GM12878 (cell line): Measurements from ENCODE around the gene MRPL44. TPM values are rescaled to one million over a fixed set of nuclear protein-coding genes. Genes with fewer than 3 reads are reported as not detected.

Experiments used
- ATAC-seq: fragments of 200-7000 bp; cut with Tn5 transposase; 3 replicates; pipeline ENCODE4 v1.9.1; 2020; ENCODE audit warnings: mild to moderate bottlenecking, moderate library complexity
- BruUV-seq: library from RNA; stranded (reverse); fragments of 400-500 nt; replicated peaks from 2 replicates; lab custom pipeline; 2021; lab: Mats Ljungman, UMichigan
- CTCF ChIA-PET: fragments of 300-600 bp; sonication (Branson Sonifier 250); formaldehyde crosslinking; extraction: SDS; loops from one replicate; lab custom pipeline; 2021; ENCODE audit warnings: inconsistent platforms; lab: Yijun Ruan, JAX
- POLR2A ChIA-PET: fragments of 350-600 bp; formaldehyde crosslinking; extraction: SDS; loops from one replicate; lab custom pipeline; 2021; ENCODE audit warnings: inconsistent platforms; lab: Charles Lee
- RAD21 ChIA-PET: fragments of 300-600 bp; sonication (Branson Sonifier 250); formaldehyde crosslinking; loops from one replicate; lab custom pipeline; 2023; ENCODE audit warnings: antibody characterized with exemption; ENCODE audit not compliant: unreplicated experiment; lab: Charles Lee
- SMC1A ChIA-PET: fragments of 300-600 bp; sonication (Branson Sonifier 250); formaldehyde crosslinking; loops from one replicate; lab custom pipeline; 2023; ENCODE audit not compliant: unreplicated experiment, uncharacterized antibody; lab: Charles Lee
- DNase-seq: peaks from one replicate; pipeline ENCODE4 v3.0.0-alpha.2; 2011; ENCODE audit warnings: low read depth, low spot score
- FAIRE-seq: peaks from 3 replicates; lab custom pipeline; 2011; peaks lifted over from hg19 to GRCh38; lab: Jason Lieb, UNC
- H2AFZ ChIP-seq: 2 replicates; pipeline ENCODE4 v1.6.0; 2011; ENCODE audit warnings: low read depth, low read length, control low read depth; ENCODE audit not compliant: control insufficient read depth
- H3K27ac ChIP-seq: 2 replicates; pipeline ENCODE4 v1.5.1; 2011; ENCODE audit warnings: control low read depth; ENCODE audit not compliant: control insufficient read depth, insufficient read depth
- H3K27me3 ChIP-seq, 2 experiments: replicated peaks in 1 of 2; 2 replicates each; pipeline versions ENCODE4 v1.6.0 to v1.6.1; 2011; ENCODE audit warnings: low read length in 1 of 2; ENCODE audit not compliant: control insufficient read depth in 2 of 2, insufficient read depth in 2 of 2
- H3K36me3 ChIP-seq, 2 experiments: 2 replicates each; pipeline ENCODE4 v1.5.1; 2011; ENCODE audit warnings: low read length in 1 of 2; ENCODE audit not compliant: control insufficient read depth in 2 of 2, insufficient read depth in 2 of 2
- H3K4me1 ChIP-seq: 2 replicates; pipeline ENCODE4 v1.6.1; 2011; ENCODE audit warnings: mild to moderate bottlenecking, low read length, moderate library complexity, mixed read lengths; ENCODE audit not compliant: control insufficient read depth, insufficient read depth
- H3K4me2 ChIP-seq: 2 replicates; pipeline ENCODE4 v1.6.0; 2011; ENCODE audit warnings: control low read depth; ENCODE audit not compliant: control insufficient read depth, insufficient read depth
- H3K4me3 ChIP-seq: fragments of 200-600 bp; sonication (generic); 2 replicates; pipeline ENCODE4 v1.5.1; 2016
- H3K79me2 ChIP-seq: 2 replicates; pipeline ENCODE4 v1.6.0; 2011; ENCODE audit warnings: low read length; ENCODE audit not compliant: control insufficient read depth, insufficient read depth
- H3K9ac ChIP-seq: 2 replicates; pipeline ENCODE4 v1.8.0; 2011; ENCODE audit warnings: low read length, control low read depth, mixed read lengths; ENCODE audit not compliant: control insufficient read depth, insufficient read depth
- H3K9me3 ChIP-seq: replicated peaks from 3 replicates; pipeline ENCODE4 v1.5.1; 2011; ENCODE audit warnings: mild to moderate bottlenecking, low read length; ENCODE audit not compliant: control insufficient read depth, insufficient read depth
- H4K20me1 ChIP-seq: 2 replicates; pipeline ENCODE4 v1.6.0; 2011; ENCODE audit not compliant: control insufficient read depth, insufficient read depth
- BACH1 ChIP-seq: fragments of 450-650 bp; IDR thresholded peaks from 2 replicates; pipeline ENCODE4 v1.6.1; 2017; ENCODE audit warnings: mild to moderate bottlenecking, borderline replicate concordance
- BMI1 ChIP-seq: fragments of 450-650 bp; IDR thresholded peaks from 2 replicates; pipeline ENCODE4 v1.6.1; 2016; ENCODE audit warnings: mild to moderate bottlenecking, moderate library complexity, borderline replicate concordance
- E4F1 ChIP-seq: fragments of 450-650 bp; IDR thresholded peaks from 2 replicates; pipeline ENCODE4 v1.6.1; 2018; ENCODE audit warnings: borderline replicate concordance, mild to moderate bottlenecking; ENCODE audit not compliant: partially characterized antibody
- HDGF ChIP-seq: fragments of 450-650 bp; IDR thresholded peaks from 2 replicates; pipeline ENCODE4 v1.6.1; 2016; ENCODE audit warnings: antibody characterized with exemption
- IKZF2 ChIP-seq, 2 experiments: fragments of 450-650 bp; IDR thresholded peaks; 2 replicates each; pipeline ENCODE4 v1.6.1; 2017; ENCODE audit warnings: mild to moderate bottlenecking in 2 of 2, moderate library complexity in 2 of 2
- JUND ChIP-seq: IDR thresholded peaks from 2 replicates; pipeline ENCODE4 v1.6.1; 2012; ENCODE audit warnings: low read depth, mild to moderate bottlenecking, low read length, improper control_type of control experiment, moderate library complexity
- KAT2A ChIP-seq: conservative IDR thresholded peaks from 2 replicates; pipeline ENCODE4 v1.6.1; 2011; ENCODE audit warnings: low read depth, low read length; ENCODE audit not compliant: control insufficient read depth
- MLLT1 ChIP-seq: fragments of 450-650 bp; IDR thresholded peaks from 2 replicates; pipeline ENCODE4 v1.6.1; 2016; ENCODE audit warnings: mild to moderate bottlenecking
- PAX5 ChIP-seq: IDR thresholded peaks from 2 replicates; pipeline ENCODE4 v1.6.1; 2011; ENCODE audit warnings: low read depth, low read length, borderline replicate concordance
- POLR2AphosphoS2 ChIP-seq: IDR thresholded peaks from 2 replicates; pipeline ENCODE4 v1.6.1; 2011; ENCODE audit warnings: low read depth, mild to moderate bottlenecking, low read length, improper control_type of control experiment, moderate library complexity
- RAD21 ChIP-seq: IDR thresholded peaks from 2 replicates; pipeline ENCODE4 v1.6.1; 2011; ENCODE audit warnings: mild to moderate bottlenecking, low read depth, low read length, moderate library complexity; ENCODE audit not compliant: insufficient read depth
- RB1 ChIP-seq: fragments of 450-650 bp; formaldehyde crosslinking; IDR thresholded peaks from 2 replicates; pipeline ENCODE4 v1.6.1; 2017; ENCODE audit warnings: mild to moderate bottlenecking, borderline replicate concordance
- RUNX3 ChIP-seq: IDR thresholded peaks from 2 replicates; pipeline ENCODE4 v1.6.1; 2012; ENCODE audit warnings: low read length, inconsistent platforms
- SIX5 ChIP-seq: IDR thresholded peaks from 2 replicates; pipeline ENCODE4 v1.6.1; 2011; ENCODE audit warnings: mild to moderate bottlenecking, low read depth, low read length, moderate library complexity; ENCODE audit not compliant: severe bottlenecking
- SPI1 ChIP-seq: IDR thresholded peaks from 2 replicates; pipeline ENCODE4 v1.6.1; 2011; ENCODE audit warnings: low read depth, mild to moderate bottlenecking, low read length, moderate library complexity, borderline replicate concordance; ENCODE audit not compliant: insufficient read depth
- STAT3 ChIP-seq: IDR thresholded peaks from 2 replicates; pipeline ENCODE4 v1.6.1; 2011; ENCODE audit warnings: low read depth, low read length, improper control_type of control experiment
- YBX1 ChIP-seq: fragments of 450-650 bp; IDR thresholded peaks from 2 replicates; pipeline ENCODE4 v1.6.1; 2016; ENCODE audit warnings: antibody characterized with exemption
- WGBS: methylation state at CpG from one replicate; pipeline ENCODE4 v1.1.6; 2016; ENCODE audit warnings: low lambda C conversion rate; ENCODE audit not compliant: insufficient replicate concordance, insufficient coverage; ENCODE audit errors: missing lambda C conversion rate; 5-methylcytosine and 5-hydroxymethylcytosine counted together
- in situ Hi-C: fragments of 300-500 bp; cut with MboI; formaldehyde crosslinking; loops from 9 replicates; pipeline ENCODE4 v1.14.3; 2018; ENCODE audit warnings: mixed read lengths
- intact Hi-C: fragments of 100-400 bp; cut with micrococcal nuclease; formaldehyde crosslinking; loops from one replicate; pipeline ENCODE4 v1.14.2; 2022; ENCODE audit not compliant: unreplicated experiment
- polyA plus RNA-seq, 11 experiments: library from polyadenylated mRNA; depleted of rRNA in 4 of 11; unstranded in 6 of 11; stranded (reverse) in 5 of 11; fragments of >200 nt; fragmentation: Nextera tagmentation in 4 of 11; fragmentation: Illumina TruSeq in 1 of 11; extraction: Ambion mirVana in 4 of 11; extraction: Trizol in 1 of 11; gene quantifications; 1 replicate in 1 of 11; 2 replicates in 10 of 11; pipeline versions ENCODE4 v1.2.1 to v1.2.3, GENCODE V29; 2011 to 2016; ENCODE audit warnings: inconsistent platforms in 2 of 11, missing spikeins in 2 of 11, low read depth in 1 of 11
- total RNA-seq, 4 experiments: library from RNA; depleted of rRNA in 3 of 4; stranded (reverse); fragments of >200 nt in 3 of 4; fragmentation: Illumina TruSeq in 1 of 4; extraction: Trizol in 1 of 4; gene quantifications; 2 replicates each; pipeline versions ENCODE4 v1.2.1 to v1.2.3, GENCODE V29; 2013 to 2021

The MRPL44 gene
- total and polyA plus RNA-seq, 10 of the 15 experiments (the other 5 are each of a cell fraction or from before 2014, with no cell fraction given) = 18.3 to 44.3 (median 37.5) TPM

GRCh38 chr2:223954401-223954800 is 2.9 kb upstream of the MRPL44 start:
- BruUV-seq = no TSS peak
- H3K27me3 ChIP-seq = no peaks in the 10 kb centered on the region
- no peaks in the 10 kb centered on the region for H4K20me1 ChIP-seq
- 67% methylated on average over 3 of the region's 3 CpGs for WGBS
- no peak overlapping the region for H2AFZ ChIP-seq
- no peaks in the 10 kb centered on the region for H3K9me3 ChIP-seq
- POLR2A ChIA-PET = interaction anchor here (0.5 to 2.5 kb wide), 3 partner anchors 9 to 1915 kb away, joined by 4 to 8 read pairs (median 7); partner anchors contain the start of gene WDFY1
- intact Hi-C loops = no loop called here
- DNase-seq (no peak), FAIRE-seq (no peak), ATAC-seq (no peak)
- no peak overlapping the region for H3K27ac ChIP-seq
- H3K36me3 ChIP-seq = peaks cover 0 to 1% of the 10 kb centered on the region in 2 experiments; a peak in 1 of 4 replicates
- H3K4me2 ChIP-seq = no peak overlapping the region
- no peak overlapping the region for H3K9ac ChIP-seq
- peaks cover 22% of the 10 kb centered on the region for H3K79me2 ChIP-seq
- TF ChIP-seq RUNX3 (no peak), JUND (no peak), IKZF2 (IDR thresholded peaks at IDR 0.05) (no peak), HDGF (no peak), YBX1 (no peak), KAT2A (no peak), PAX5 (no peak), SPI1 (no peak), E4F1 (no peak), RAD21 (no peak), BACH1 (no peak), POLR2AphosphoS2 (no peak), BMI1 (no peak), RB1 (no peak), MLLT1 (no peak), STAT3 (no peak), SIX5 (no peak)
- peaks cover 47% of the 10 kb centered on the region for H3K4me1 ChIP-seq
- CTCF ChIA-PET = interaction anchor here (2.9 to 4.8 kb wide), 2 partner anchors 9 to 15 kb away, joined by 15 to 48 read pairs; partner anchors contain the start of gene WDFY1
- no peak overlapping the region for H3K4me3 ChIP-seq
- RAD21 ChIA-PET = interaction anchor here (1.5 kb wide), 1 partner anchor 57 kb away, joined by 4 read pairs; no protein-coding TSS in a partner anchor
- SMC1A ChIA-PET = interaction anchor here (1.0 to 1.7 kb wide), 7 partner anchors 9 to 191 kb away, joined by 3 to 7 read pairs (median 4); no protein-coding TSS in a partner anchor
- in situ Hi-C loops = loop anchor here (10.0 kb wide), 1 partner anchor 630 kb away; the partner anchor contains the start of gene CUL3
